ENCODE data around the gene RNF222.
"Not testable (repeated sequence)": the region's sequence is repeated elsewhere in the genome, so short reads cannot be mapped to it uniquely, and the experiment has no call there.

Gene RNF222

GRCh38 chr17:8347001-8347400, 50.6 kb downstream of the RNF222 start:
- H3K27me3 ChIP-seq (ENCODE audit: control insufficient read depth, insufficient read depth, low read length); H3K9me3 ChIP-seq (ENCODE audit: control insufficient read depth, insufficient read depth, low read depth, low read length); H3K36me3 ChIP-seq (ENCODE audit: control insufficient read depth, insufficient read depth, low read length); H3K9ac ChIP-seq (ENCODE audit: low read length); H3K4me3 ChIP-seq (ENCODE audit: low read depth, low read length); H3K4me1 ChIP-seq (ENCODE audit: control insufficient read depth, insufficient read depth, low read length); H3K27ac ChIP-seq (ENCODE audit: low read depth, low read length): not testable (repeated sequence)

GRCh38 chr17:8345951-8346665, 51.5 kb downstream of the RNF222 start:
- Histone ChIP-seq H3K9ac (ENCODE audit: low read length) (no peak overlapping the region), H3K9me3 (ENCODE audit: control insufficient read depth, insufficient read depth, low read depth, low read length) (no peaks in the 10 kb centered on the region), H3K27ac (ENCODE audit: low read depth, low read length) (no peak overlapping the region)

GRCh38 chr17:8345052-8345690, 52.5 kb downstream of the RNF222 start:
- H3K9ac ChIP-seq (ENCODE audit: low read length), result no peak overlapping the region
- H3K36me3 ChIP-seq (ENCODE audit: control insufficient read depth, insufficient read depth, low read length), result no peaks in the 10 kb centered on the region
- H3K4me3 ChIP-seq (ENCODE audit: low read depth, low read length), result no peak overlapping the region
- peaks cover 7% of the 10 kb centered on the region for H3K4me1 ChIP-seq (ENCODE audit: control insufficient read depth, insufficient read depth, low read length)
- no peaks in the 10 kb centered on the region for H3K27me3 ChIP-seq (ENCODE audit: control insufficient read depth, insufficient read depth, low read length)
- H3K9me3 ChIP-seq (ENCODE audit: control insufficient read depth, insufficient read depth, low read depth, low read length), result no peaks in the 10 kb centered on the region
- no peak overlapping the region for H3K27ac ChIP-seq (ENCODE audit: low read depth, low read length)

More at GRCh38 chr17:8345951-8346665, 51.5 kb downstream of the RNF222 start:
- H3K27me3 ChIP-seq (ENCODE audit: control insufficient read depth, insufficient read depth, low read length), result no peaks in the 10 kb centered on the region
- no peaks in the 10 kb centered on the region for H3K36me3 ChIP-seq (ENCODE audit: control insufficient read depth, insufficient read depth, low read length)
- H3K4me3 ChIP-seq (ENCODE audit: low read depth, low read length), result no peak overlapping the region
- H3K4me1 ChIP-seq (ENCODE audit: control insufficient read depth, insufficient read depth, low read length), result peaks cover 6% of the 10 kb centered on the region

- Histone ChIP-seq H3K4me1 (ENCODE audit: control insufficient read depth, insufficient read depth, low read length) (peaks cover 18% of the 10 kb centered on the region), H3K36me3 (ENCODE audit: control insufficient read depth, insufficient read depth, low read length) (no peaks in the 10 kb centered on the region), H3K27me3 (ENCODE audit: control insufficient read depth, insufficient read depth, low read length) (no peaks in the 10 kb centered on the region), H3K4me3 (ENCODE audit: low read depth, low read length) (no peak overlapping the region), H3K9ac (ENCODE audit: low read length) (no peak overlapping the region), H3K9me3 (ENCODE audit: control insufficient read depth, insufficient read depth, low read depth, low read length) (no peaks in the 10 kb centered on the region), H3K27ac (ENCODE audit: low read depth, low read length) (no peak overlapping the region)
Measured at GRCh38 chr17:8341456-8341855, 56.2 kb downstream of the RNF222 start.
